ENCODE results near the gene SDK1.

- TF ChIP-seq CTCF (IDR thresholded peaks at IDR 0.05) (no peak), POLR2A (IDR thresholded peaks at IDR 0.05) (no peak)
Observed at GRCh38 chr7:4177001-4177400, 875.9 kb downstream of the SDK1 start.
